Measurements from ENCODE around the gene NUDT8.
A peak's percentile ranks its signal among the peaks of the same experiment; 100 is the strongest.

The NUDT8 gene

GRCh38 chr11:67616431-67617242 lies 13.1 kb downstream of the NUDT8 start:
- H3K4me2 ChIP-seq (ENCODE audit: low read depth, low read length, poor library complexity, severe bottlenecking), result no peak overlapping the region
- no peak overlapping the region for H3K9ac ChIP-seq (ENCODE audit: low read depth, low read length, poor library complexity, severe bottlenecking)
- H3K79me2 ChIP-seq (ENCODE audit: insufficient read depth, low read length), result peaks cover 15% of the 10 kb centered on the region
- H2AFZ ChIP-seq (ENCODE audit: low read length), result no peak overlapping the region
- H3K27me3 ChIP-seq (ENCODE audit: insufficient read depth, low read length, poor library complexity, severe bottlenecking), result no peaks in the 10 kb centered on the region
- peaks cover 4% of the 10 kb centered on the region; the same call in 1 of the 2 replicates for H3K36me3 ChIP-seq (ENCODE audit: insufficient read depth, low read length)
- no peak for TF ChIP-seq EZH2phosphoT487 (IDR thresholded peaks at IDR 0.05; ENCODE audit: borderline replicate concordance)
- no peak for TF ChIP-seq CTCF (conservative IDR thresholded peaks at IDR 0.05; ENCODE audit: low read length)
- H3K4me1 ChIP-seq (ENCODE audit: insufficient read depth, low read length, poor library complexity, severe bottlenecking), result peaks cover 16% of the 10 kb centered on the region
- H3F3A ChIP-seq (ENCODE audit: low read depth), result no peaks in the 10 kb centered on the region
- no peaks in the 10 kb centered on the region for H3K9me2 ChIP-seq (replicated peaks; ENCODE audit: low read depth, low read length)
- H3K9me3 ChIP-seq (ENCODE audit: insufficient read depth, low read depth, low read length), result no peaks in the 10 kb centered on the region
- H4K20me1 ChIP-seq (ENCODE audit: insufficient read depth, low read length, poor library complexity, severe bottlenecking), result peaks cover 5% of the 10 kb centered on the region
- H3K4me3 ChIP-seq (ENCODE audit: low read length, poor library complexity, severe bottlenecking), result no peak overlapping the region

GRCh38 chr11:67615728-67616430 lies 13.9 kb downstream of the NUDT8 start:
- Histone ChIP-seq H3K4me1 (ENCODE audit: insufficient read depth, low read length, poor library complexity, severe bottlenecking) (peaks cover 16% of the 10 kb centered on the region), H3K4me2 (ENCODE audit: low read depth, low read length, poor library complexity, severe bottlenecking) (no peak overlapping the region), H3K4me3 (ENCODE audit: low read length, poor library complexity, severe bottlenecking) (no peak overlapping the region), H3K9me2 (replicated peaks; ENCODE audit: low read depth, low read length) (no peaks in the 10 kb centered on the region), H3K27me3 (ENCODE audit: insufficient read depth, low read length, poor library complexity, severe bottlenecking) (no peaks in the 10 kb centered on the region), H3K9me3 (ENCODE audit: insufficient read depth, low read depth, low read length) (no peaks in the 10 kb centered on the region), H3K36me3 (ENCODE audit: insufficient read depth, low read length) (peaks cover 6% of the 10 kb centered on the region; the same call in 1 of the 2 replicates), H4K20me1 (ENCODE audit: insufficient read depth, low read length, poor library complexity, severe bottlenecking) (peaks cover 2% of the 10 kb centered on the region), H3K9ac (ENCODE audit: low read depth, low read length, poor library complexity, severe bottlenecking) (no peak overlapping the region), H3K79me2 (ENCODE audit: insufficient read depth, low read length) (peaks cover 8% of the 10 kb centered on the region), H3F3A (ENCODE audit: low read depth) (no peaks in the 10 kb centered on the region), H2AFZ (ENCODE audit: low read length) (no peak overlapping the region)
- TF ChIP-seq EZH2phosphoT487 (IDR thresholded peaks at IDR 0.05; ENCODE audit: borderline replicate concordance) (no peak), CTCF (conservative IDR thresholded peaks at IDR 0.05; ENCODE audit: low read length) (no peak)

- H3K9ac ChIP-seq (ENCODE audit: low read depth, low read length, poor library complexity, severe bottlenecking), result peak overlapping the region; percentile 41
These were observed 14.7 kb downstream of the NUDT8 start for GRCh38 chr11:67614730-67615714.

More at GRCh38 chr11:67614730-67615714, 14.7 kb downstream of the NUDT8 start:
- no peaks in the 10 kb centered on the region for H3K79me2 ChIP-seq (ENCODE audit: insufficient read depth, low read length)
- H4K20me1 ChIP-seq (ENCODE audit: insufficient read depth, low read length, poor library complexity, severe bottlenecking), result no peaks in the 10 kb centered on the region
- H3K9me2 ChIP-seq (replicated peaks; ENCODE audit: low read depth, low read length), result no peaks in the 10 kb centered on the region
- no peaks in the 10 kb centered on the region for H3K27me3 ChIP-seq (ENCODE audit: insufficient read depth, low read length, poor library complexity, severe bottlenecking)
- peaks cover 7% of the 10 kb centered on the region; the same call in 1 of the 2 replicates for H3K36me3 ChIP-seq (ENCODE audit: insufficient read depth, low read length)
- H3K4me1 ChIP-seq (ENCODE audit: insufficient read depth, low read length, poor library complexity, severe bottlenecking), result peaks cover 16% of the 10 kb centered on the region
- H3K9me3 ChIP-seq (ENCODE audit: insufficient read depth, low read depth, low read length), result no peaks in the 10 kb centered on the region
- no peak overlapping the region for H2AFZ ChIP-seq (ENCODE audit: low read length)
- peak overlapping the region; percentile 10 for H3K4me2 ChIP-seq (ENCODE audit: low read depth, low read length, poor library complexity, severe bottlenecking)
- H3F3A ChIP-seq (ENCODE audit: low read depth), result no peaks in the 10 kb centered on the region
- TF ChIP-seq CTCF (conservative IDR thresholded peaks at IDR 0.05; ENCODE audit: low read length) (peak; percentile 73), EZH2phosphoT487 (IDR thresholded peaks at IDR 0.05; ENCODE audit: borderline replicate concordance) (no peak)
- no peak overlapping the region for H3K4me3 ChIP-seq (ENCODE audit: low read length, poor library complexity, severe bottlenecking)
